ENCODE data around the gene OXLD1.

OXLD1 gene

GRCh38 chr17:81666342-81667191, at the start of gene OXLD1, which contains the start of gene CCDC137:
Gene OXLD1, minus strand, starts transcription at chr17:81666605. Its CDS starts 28 bp downstream, at chr17:81666577.
Gene CCDC137, plus strand, starts transcription at chr17:81666737. Its CDS starts 30 bp downstream, at chr17:81666767.
- peak; percentile 97 for DNase-seq

GRCh38 chr17:81715107-81715871, 48.9 kb upstream of the OXLD1 start:
- no peak for DNase-seq

GRCh38 chr17:81714412-81715106, 48.2 kb upstream of the OXLD1 start:
- DNase-seq: no peak

GRCh38 chr17:81713556-81714411, 47.4 kb upstream of the OXLD1 start:
- DNase-seq: no peak

GRCh38 chr17:81713004-81713555, 46.7 kb upstream of the OXLD1 start:
- DNase-seq: no peak

GRCh38 chr17:81712468-81713003, 46.1 kb upstream of the OXLD1 start:
- no peak for DNase-seq

GRCh38 chr17:81711814-81712467, 45.5 kb upstream of the OXLD1 start, which contains the start of gene SLC25A10:
Gene SLC25A10, plus strand, starts transcription at chr17:81712284. Its CDS starts 143 bp downstream, at chr17:81712427.
- DNase-seq: peak; percentile 76

GRCh38 chr17:81710514-81711308, 44.3 kb upstream of the OXLD1 start:
- no peak for DNase-seq

GRCh38 chr17:81708739-81709185, 42.4 kb upstream of the OXLD1 start:
- DNase-seq: no peak

DNA sequence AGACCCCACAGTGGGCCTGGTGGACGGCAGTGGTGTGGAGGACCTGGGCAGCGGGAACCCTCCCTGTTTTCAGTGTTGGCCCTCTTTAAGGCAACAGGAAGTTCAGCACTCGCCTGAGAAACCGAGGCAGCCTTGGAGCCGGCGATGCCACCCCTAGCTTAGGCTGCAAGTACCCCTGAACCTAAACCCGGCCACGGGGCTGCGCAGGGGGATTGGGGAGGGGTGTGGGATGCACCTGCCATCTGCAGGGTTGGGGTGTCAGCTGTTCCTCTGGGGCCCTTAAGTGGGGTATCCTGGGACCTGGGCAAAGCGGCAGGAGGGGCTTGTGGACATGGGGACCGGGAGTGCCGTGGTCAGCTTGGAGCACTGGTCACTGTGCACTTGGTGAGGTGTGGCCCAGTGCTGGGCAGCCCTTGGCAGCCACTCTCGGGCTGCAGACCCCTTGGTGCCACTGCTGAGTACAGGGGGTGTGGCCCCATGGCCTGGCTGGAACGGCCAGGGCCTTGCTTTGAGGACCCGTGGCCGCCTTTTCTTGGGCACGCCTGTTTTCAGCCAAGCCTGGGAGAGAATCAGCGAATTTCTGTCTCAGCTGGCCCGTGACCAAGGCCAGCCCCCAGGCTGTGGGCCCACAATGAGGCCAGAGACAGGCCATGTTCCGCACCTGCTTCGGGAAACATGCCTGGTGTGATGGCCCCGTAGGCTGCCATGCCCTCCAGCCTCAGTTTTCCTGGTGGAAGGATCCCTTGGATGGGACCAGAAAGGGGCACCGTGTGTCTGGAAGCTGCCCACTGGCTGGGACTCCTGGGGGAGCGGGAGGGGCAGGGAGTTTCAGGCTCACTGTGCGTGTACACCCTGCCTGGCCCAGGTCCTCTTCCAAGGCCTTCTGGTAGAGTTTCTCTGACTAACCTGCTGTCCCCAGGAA, 41.6 kb upstream of the OXLD1 start:
- no peak for DNase-seq

- no peak for DNase-seq
Measured at GRCh38 chr17:81706757-81707624, 40.6 kb upstream of the OXLD1 start.

GRCh38 chr17:81706232-81706611, 39.8 kb upstream of the OXLD1 start:
- DNase-seq: no peak

DNA sequence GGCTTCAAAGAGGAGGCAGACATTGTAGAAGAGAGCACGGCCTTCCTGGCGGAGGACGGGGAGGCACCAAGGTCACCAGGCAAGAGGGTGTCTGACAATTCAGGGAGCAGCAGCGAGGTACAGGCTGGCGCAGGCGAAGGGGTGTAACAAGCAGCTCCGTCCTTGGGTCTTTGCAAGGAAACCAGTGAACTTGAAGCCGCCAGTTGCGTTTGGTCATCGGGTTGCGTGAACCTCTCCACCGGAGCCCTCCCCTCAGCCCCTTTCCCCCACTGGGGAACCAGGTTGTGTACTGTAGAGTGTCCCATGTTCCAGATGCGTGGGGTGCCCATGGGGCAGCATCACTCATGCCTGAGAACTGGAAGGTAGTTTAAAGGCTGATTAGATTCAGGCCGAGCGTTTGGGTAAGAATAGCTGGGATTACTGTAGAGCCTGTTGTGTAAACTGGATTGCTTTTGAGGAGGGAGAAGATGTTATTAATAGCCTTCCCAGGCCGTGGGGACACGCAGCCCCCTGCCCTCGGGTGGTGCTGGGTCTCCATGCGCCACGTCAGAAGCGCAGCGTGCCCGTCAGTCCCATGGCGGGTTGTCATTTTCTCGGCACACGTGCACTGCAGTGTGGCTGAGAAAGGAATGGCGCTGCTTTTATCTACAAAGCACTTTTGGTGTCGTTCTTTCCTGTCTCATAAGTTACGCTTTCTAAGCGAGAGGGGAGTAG, 39.3 kb upstream of the OXLD1 start:
- no peak for DNase-seq

- DNase-seq: no peak
Measured at GRCh38 chr17:81703747-81704654, 37.6 kb upstream of the OXLD1 start.

DNA sequence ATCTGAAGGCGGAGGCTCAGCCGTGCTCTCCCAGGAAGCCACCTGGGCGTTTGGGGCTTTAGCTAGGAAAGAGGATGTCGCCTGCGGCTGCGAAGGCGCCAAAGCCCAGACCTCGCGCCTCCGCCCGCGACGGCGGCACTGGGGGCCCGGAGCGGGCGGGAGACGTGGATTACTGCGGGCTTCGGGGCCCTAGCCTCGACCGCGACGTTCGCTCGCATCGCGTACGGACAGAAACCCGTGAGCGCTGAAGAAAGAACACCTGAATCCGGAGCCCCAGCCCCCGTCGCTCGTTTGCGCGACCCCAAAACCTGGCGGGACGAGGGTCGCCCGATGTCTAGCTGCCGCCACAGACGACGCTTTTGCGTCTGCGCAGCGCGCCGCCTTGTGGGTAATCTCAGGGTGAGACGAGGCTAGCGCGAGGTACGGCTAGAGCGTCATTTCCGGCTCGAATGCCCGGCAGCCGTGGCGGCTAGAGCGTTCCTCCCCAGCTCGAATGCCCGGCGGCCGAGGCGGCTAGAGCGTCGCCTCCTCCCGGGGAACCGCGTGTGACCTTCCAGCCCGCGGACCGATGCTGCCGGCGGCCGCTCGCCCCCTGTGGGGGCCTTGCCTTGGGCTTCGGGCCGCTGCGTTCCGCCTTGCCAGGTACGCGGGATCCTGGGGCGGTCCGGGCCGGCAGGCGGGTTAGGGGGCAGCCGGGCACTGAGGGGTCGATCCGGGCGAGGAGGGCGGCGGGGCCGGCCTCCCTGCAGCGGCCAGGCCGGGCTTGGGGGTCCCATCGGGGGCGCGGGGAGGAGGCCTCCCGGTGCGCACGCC, 36.7 kb upstream of the OXLD1 start, which contains the start of gene MRPL12:
Gene MRPL12 (plus strand): TSS at position 434 of the 813 bp plus-strand sequence. CDS start 135 bp downstream, at position 569.
- DNase-seq: peak; percentile 96

Measured in right hindlimb (tissue), 1 donor.